HG02642 (cell line): ENCODE data around the gene TMEM52B.
"Not testable (repeated sequence)": the region's sequence is repeated elsewhere in the genome, so short reads cannot be mapped to it uniquely, and the experiment has no call there.

Source experiments
- ATAC-seq: cut with Tn5 transposase; IDR thresholded peaks from one replicate; pipeline ENCODE4 v1.9.1; 2021; ENCODE audit warnings: mild to moderate bottlenecking; ENCODE audit not compliant: unreplicated experiment, poor library complexity

The TMEM52B gene

GRCh38 chr12:10170216-10170615, 8.6 kb upstream of the TMEM52B start:
- no peak for ATAC-seq

DNA sequence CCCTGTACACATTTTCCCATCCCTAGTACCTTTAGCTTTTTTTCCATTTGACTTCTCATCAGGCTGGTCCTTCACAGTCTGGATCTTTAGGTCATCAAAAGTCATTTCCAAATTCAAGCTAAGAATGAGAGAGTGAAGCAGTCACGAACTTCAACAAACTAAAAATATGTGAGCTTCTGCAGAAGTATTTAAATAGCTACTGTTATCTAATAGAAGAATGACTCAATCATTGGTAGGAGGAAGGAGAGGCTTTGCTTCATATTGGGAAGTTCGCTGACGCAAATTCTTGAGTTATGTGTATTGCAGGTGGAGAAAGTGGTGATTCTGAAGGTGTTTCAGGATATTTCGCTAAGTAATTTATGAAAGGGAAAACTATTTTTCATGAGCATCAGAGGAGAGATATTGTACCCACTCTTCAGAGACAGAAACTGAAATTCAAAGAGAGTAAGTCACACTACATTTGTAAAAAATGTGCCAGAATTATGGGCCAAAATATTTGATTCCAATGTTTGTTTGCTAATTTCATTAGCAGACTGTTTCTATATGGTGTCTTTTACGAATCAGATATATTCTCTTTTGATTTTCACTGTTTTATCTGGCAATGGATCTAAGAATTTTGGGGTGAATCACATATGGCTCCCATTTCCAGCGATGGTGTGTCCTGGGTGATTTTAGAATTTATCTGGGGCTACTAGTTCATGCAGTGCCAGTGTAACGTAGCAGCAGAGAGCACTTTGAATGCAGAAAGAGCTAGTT, 6.7 kb upstream of the TMEM52B start, which contains the start of gene OLR1:
Gene OLR1, minus strand, starts transcription at position 160 of the 756 bp plus-strand sequence. Its CDS starts 55 bp downstream, at position 105.
- no peak for ATAC-seq

DNA sequence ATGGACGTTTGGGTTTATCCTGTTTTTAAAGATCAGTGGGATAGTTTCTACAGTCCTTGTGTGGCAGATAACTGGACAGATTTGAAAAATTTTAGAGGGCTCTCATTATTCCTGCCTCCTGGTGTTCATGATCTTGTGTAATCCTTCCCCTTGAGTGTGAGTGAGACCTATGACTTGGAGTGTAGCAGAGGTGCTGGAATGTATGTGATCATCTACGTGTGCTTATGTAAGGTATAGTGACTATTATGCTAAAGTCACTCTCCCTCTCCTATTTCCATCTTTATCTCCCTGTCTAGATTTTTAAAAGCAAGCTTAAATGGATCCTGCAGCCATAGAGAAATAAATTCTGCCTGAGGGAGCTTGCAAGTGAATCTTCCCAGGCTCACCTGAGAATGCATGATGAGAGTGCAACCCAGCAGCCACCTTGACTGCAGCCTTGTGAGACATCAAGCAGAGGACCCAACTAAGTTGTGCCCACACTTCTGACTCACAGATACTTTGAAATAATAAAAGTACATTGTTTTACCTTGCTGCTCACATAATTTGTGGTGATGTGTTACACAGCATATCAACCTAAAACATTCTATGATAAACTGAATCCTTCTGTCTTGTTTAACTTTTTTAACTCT, 3.7 kb upstream of the TMEM52B start:
- no peak for ATAC-seq

- ATAC-seq = no peak
These were observed 2.8 kb upstream of the TMEM52B start for GRCh38 chr12:10175846-10176636.

DNA sequence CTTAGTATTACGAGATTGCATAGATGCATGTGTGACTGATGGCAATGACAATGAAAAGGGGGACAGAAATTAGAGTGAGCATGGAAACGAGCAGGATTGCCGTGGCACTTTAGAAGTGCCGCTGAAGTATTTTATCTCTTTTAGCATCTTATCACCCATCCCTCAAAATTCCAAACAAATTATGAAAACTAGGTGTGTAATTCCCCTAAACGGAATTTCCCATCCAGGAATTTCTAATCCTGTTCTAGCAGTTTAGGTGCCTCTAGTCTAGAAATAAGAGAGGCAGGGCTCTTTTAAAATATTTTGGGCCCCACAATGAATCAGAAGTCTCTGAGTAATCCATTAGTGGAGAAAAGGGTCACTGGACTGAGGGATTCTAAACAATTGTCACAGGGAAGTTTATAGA, 947 bp downstream of the TMEM52B start:
- ATAC-seq = no peak

GRCh38 chr12:10182354-10183049, 3.7 kb downstream of the TMEM52B start:
- ATAC-seq = no peak

GRCh38 chr12:10184261-10184843, 5.5 kb downstream of the TMEM52B start:
- no peak for ATAC-seq

DNA sequence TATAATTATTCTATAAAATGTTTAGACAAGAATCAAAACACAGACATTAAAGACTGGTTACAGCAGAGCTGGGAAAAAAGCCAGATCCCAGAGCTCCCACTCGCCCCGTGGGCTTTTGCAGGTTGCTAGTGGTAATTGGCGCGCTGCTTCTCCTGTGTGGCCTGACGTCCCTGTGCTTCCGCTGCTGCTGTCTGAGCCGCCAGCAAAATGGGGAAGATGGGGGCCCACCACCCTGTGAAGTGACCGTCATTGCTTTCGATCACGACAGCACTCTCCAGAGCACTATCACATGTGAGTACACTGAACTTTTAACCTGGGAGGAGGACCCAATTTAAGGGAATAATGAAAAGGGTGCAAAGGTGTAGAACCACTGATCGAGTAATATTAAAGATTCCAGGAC, 7.5 kb downstream of the TMEM52B start:
- ATAC-seq = no peak

DNA sequence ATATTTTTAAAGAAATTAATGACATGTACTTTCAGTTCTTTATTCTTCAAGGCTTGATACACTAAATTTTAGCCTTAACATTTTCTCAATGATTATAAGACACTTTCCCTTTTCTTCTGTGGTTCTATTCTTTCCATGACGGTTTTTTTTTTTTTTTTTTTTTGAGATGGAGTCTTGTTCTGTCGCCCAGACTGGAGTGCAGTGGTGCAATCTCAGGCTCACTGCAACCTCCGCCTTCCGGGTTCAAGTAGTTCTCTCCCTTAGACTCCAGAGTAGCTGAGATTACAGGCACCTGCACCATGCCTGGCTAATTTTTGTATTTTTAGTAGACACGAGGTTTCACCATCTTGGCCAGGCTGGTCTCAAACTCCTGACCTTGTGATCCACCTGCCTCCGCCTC, 8.1 kb downstream of the TMEM52B start:
- ATAC-seq = not testable (repeated sequence)

- no peak for ATAC-seq
These were observed 10.8 kb downstream of the TMEM52B start for GRCh38 chr12:10189653-10190052.

DNA sequence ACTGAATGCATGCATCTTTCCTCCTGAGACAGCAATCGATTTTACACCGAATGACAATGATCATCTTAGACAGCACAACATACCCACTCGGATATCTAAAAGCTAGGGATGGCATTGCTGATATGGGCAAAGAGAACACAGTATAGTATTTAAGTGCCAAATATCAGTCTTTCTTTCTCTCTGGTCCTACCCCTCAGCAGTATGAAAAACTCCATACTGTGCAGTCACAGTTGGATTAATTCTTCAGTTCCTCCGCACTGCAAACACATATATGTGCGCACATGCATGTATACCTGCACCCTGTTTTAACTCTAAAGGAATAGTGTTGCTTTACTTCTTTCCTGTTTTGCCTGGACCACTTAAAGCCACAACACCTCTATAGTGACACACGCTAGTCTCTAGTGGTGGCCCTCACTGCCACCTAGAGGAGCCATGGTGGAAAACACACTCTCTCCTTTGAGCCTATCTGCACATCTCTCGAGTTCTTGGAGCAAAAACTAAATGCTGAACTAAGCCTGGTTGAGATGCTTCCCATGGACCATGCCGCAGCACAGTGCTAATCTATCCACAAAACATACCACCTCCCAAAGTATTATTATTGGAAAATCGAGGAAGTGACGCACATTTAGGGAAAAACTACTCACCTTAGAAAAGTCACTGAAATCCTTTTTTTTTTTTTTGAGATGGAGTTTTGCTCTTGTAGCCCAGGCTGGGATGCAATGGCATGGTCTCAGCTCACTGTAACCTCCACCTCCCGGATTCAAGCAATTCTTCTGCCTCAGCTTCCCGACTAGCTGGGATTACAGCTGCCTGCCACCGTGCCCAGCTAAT, 11.9 kb downstream of the TMEM52B start:
- peak; percentile 94 for ATAC-seq

GRCh38 chr12:10191865-10192264, 13.0 kb downstream of the TMEM52B start:
- ATAC-seq = no peak

- ATAC-seq = no peak
These were observed 15.4 kb downstream of the TMEM52B start for GRCh38 chr12:10194160-10194670.

- peak; percentile 67 for ATAC-seq
These were observed 17.4 kb downstream of the TMEM52B start for GRCh38 chr12:10196210-10196609.

GRCh38 chr12:10197879-10198278, 19.0 kb downstream of the TMEM52B start:
- no peak for ATAC-seq

GRCh38 chr12:10204495-10204894, 25.7 kb downstream of the TMEM52B start:
- not testable (repeated sequence) for ATAC-seq

DNA sequence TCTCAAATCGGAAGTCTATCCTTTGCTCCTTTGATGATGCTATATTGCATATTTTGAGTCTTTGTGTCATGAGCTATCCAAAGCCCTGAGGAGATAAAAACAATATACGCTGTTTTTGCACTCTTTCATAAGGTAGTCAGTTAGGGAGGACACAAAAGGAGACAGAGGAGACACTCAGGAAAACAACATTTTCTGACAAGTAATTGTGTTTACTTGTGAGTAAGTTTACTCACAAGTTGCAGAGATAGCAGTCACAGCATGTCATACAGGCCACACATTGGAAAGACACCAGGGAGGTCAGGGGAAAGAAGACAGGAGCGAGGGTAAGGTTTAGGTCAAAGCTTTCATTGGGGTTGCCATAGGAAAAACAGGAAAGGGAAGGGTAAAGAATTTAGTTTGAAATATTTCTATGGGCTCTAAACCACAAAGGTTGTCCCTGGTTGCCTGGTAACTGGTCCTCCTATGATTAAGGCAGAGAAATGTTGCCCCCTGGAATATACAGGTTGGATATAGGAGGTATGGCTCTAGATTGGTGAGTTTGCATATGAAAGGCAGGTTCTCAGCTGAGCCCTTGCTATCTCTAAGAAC, 26.5 kb downstream of the TMEM52B start:
- no peak for ATAC-seq

DNA sequence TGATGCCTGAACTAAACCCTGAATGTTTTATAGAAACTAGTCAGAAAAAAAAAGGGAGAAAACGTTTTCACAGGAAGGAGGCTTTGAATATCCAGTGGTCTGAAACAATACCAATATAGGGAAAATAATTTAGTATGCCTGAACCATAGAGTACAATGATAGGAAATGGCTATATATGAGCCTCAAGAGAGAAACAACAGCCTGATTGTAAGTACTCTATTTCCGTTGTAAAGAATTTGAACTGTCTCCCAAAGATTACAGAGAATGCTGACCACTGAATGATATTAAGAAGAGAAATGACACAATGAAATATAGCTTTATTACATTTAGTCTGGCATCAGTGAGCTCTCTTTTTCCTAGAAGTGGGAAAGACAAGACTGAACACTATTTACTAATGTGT, 28.3 kb downstream of the TMEM52B start:
- ATAC-seq = no peak

DNA sequence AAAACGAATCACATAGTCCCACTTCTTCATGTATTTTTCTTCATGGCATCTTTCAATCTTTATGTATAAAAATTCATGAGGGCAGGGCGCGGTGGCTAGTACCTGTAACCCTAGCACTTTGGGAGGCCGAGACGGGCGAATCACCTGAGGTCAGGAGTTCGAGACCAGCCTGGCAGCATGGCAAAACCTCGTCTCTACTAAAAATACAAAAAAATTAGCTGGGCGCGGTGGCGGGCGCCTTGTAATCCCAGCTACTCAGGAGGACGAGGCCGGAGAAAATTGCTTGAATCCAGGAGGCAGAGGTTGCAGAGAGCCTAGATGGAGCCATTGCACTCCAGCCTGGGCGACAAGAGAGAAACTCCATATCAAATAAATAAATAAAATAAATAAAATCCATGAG, 31.4 kb downstream of the TMEM52B start:
- no peak for ATAC-seq
